HG02798 (cell line): ENCODE data around the gene EHMT1.

Source experiments
- ATAC-seq: cut with Tn5 transposase; IDR thresholded peaks from one replicate; pipeline ENCODE4 v1.9.1; 2021; ENCODE audit warnings: mild to moderate bottlenecking; ENCODE audit not compliant: unreplicated experiment, poor library complexity

Gene EHMT1

DNA sequence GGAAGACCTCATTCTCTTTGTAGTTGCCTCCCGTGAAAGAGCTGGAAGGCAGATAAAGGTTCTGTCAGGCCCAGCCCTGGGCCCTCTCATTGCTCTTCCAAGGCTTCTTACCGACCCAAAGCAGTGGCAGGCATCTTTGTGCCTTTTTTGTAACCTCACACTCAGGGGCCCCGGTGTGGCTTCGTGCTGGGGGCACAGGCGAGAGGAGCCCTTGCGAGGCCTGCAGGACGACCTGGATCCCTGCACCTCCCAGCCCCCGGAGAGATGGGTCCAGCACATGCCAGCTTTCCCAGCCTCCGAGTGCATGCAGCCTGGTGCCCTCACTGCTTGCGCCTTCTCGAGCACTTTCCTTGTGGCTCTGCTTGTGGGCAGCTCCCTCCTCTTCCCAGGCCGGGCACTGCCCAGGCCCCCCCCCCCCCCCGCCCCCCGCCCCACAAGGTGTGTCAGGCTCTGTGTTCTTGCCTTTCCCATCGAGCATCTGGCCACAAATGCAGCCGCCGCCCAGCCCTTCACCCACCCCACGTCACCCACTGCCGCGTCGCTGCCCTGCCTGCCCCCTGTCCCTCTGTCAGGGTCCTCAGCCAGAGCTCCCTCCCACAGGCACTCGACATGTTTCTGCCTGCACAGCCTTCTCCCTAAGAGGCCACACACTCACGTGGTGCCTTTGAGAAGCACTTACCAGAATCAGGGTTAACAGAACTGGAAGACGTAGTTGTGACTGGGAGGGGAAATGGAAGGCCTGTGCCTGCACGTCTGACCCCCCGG is 195.0 kb downstream of the EHMT1 start:
- no peak for ATAC-seq

GRCh38 chr9:137814436-137814835 is 195.6 kb downstream of the EHMT1 start:
- no peak for ATAC-seq

GRCh38 chr9:137814841-137815240 is 196.0 kb downstream of the EHMT1 start:
- no peak for ATAC-seq

GRCh38 chr9:137815256-137816255 is 196.8 kb downstream of the EHMT1 start:
- ATAC-seq = no peak

DNA sequence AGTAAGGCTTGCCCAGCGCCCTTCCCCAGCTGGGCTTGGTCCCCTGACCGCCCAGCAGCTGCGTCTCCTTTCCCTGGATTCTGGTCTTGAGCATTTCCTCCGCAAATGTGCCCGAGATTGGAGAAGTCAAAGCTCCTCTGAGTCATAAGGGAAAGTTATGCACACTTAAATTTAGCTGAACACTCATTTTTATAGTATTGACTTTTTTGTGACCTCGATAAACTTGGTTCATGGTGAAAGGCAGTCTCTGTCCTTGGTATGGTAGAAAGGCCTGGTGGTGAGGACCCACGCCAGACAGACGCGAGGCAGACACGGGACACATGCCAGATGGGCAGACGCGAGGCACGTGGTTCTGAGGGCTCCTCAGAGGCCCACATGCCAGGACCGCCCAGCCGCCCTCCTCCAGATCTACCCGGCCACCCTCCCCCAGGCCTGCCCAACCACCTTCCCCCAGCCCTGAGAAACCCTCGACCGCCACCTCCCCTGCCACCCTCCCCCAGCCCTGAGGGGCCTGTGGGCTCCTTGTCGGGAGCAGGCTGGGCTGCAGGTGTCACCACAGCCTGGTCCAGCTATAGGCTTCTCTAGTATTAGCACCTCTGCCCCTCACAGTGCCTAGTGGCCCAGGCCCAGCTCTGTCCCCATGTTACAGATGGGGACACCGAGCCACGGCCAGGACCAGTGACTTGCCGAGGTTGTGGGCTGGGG is 197.9 kb downstream of the EHMT1 start:
- ATAC-seq = peak; percentile 34

DNA sequence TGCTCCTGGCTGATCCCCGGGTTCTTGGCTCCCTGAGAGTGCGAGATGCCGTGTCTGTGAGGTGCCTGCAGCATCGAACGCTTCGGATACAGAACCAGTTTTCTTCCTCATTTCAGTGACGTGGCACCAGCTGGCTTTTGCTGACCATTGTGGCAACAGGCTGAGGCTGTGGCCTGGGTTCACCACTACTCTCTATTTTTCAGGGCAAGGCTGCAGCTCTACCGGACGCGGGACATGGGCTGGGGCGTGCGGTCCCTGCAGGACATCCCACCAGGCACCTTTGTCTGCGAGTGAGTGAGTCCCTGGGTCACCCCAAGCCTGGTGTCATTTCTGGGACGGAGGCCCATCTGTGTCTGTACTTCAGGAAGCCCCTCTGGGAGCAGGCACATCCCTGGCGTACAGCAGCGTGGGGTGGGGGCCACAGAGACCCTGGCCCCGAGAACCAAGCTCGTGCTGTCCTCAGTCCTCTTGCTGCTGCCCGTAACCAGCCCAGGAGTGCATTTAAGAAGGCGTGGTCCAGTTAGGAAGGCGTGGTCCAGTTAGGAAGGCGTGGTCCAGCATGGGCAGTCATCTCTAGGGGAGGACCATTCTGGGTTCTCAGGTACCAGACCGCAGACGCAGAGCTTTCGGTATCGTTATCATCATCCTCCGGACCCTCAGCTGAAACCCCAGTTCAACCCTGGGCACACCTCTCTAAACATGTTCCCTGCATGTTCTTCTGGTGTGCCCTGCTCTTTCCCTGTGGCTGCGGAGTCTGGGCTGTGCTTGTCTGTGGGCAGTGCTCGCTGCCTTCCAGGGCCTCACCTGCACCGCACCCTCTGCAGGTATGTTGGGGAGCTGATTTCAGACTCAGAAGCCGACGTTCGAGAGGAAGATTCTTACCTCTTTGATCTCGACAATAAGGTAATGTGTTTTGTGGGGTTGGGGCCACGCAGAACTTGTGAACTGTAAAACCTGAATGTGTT is 198.7 kb downstream of the EHMT1 start:
- ATAC-seq = no peak

DNA sequence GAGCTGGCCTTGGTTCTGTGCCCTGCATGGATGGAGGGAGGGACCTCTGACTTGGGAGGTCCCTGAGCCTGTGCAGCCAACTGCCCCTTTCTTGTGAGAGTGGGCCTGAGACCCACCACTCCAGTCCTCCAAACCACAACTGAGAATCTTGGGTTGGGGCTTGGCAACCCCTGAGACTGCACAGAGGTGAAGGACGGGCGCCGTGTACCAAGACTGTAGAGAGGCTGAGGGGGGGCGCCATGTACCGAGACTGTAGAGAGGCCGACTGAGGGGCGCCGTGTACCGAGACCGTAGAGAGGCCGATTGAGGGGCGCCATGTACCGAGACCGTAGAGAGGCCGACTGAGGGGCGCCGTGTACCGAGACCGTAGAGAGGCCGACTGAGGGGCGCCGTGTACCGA is 199.5 kb downstream of the EHMT1 start:
- no peak for ATAC-seq

- no peak for ATAC-seq
Measured at GRCh38 chr9:137820161-137820855, 201.5 kb downstream of the EHMT1 start.

GRCh38 chr9:137823986-137824771 is 205.4 kb downstream of the EHMT1 start:
- ATAC-seq = no peak

- peak; percentile 35 for ATAC-seq
Measured at GRCh38 chr9:137825324-137825989, 206.7 kb downstream of the EHMT1 start.

DNA sequence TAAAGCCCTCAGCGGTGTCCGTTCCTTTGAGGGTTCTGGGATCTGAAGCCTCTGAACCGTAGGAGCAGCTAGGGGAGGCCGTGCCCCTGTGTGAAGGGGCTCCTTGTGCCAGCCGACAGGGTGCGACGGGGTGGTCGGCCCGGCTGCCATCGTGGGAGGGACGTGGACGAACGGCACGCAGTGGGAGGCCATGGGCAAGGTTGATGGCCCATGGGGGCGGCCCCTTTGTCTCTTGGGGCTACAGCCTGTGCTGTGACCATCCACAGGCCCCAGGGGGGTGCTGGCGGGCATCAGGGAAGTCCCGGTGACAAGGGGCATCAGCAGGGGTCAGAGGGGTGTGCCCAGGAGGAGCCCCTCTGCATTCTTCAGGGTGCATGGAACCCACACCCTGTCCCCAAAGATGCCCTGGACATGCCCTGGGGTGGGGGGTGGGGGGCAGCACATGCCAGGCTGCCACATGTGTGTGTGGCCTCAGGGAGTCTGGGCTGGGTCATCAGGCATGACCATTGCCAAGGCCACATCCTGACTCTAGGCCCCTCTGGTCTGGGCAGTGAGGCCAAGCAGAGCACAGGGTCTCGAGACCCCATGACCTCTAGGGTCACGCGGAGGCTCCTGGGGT is 209.2 kb downstream of the EHMT1 start:
- no peak for ATAC-seq

- no peak for ATAC-seq
Measured at GRCh38 chr9:137828527-137829259, 209.9 kb downstream of the EHMT1 start.

GRCh38 chr9:137829260-137829996 is 210.6 kb downstream of the EHMT1 start:
- ATAC-seq = no peak

DNA sequence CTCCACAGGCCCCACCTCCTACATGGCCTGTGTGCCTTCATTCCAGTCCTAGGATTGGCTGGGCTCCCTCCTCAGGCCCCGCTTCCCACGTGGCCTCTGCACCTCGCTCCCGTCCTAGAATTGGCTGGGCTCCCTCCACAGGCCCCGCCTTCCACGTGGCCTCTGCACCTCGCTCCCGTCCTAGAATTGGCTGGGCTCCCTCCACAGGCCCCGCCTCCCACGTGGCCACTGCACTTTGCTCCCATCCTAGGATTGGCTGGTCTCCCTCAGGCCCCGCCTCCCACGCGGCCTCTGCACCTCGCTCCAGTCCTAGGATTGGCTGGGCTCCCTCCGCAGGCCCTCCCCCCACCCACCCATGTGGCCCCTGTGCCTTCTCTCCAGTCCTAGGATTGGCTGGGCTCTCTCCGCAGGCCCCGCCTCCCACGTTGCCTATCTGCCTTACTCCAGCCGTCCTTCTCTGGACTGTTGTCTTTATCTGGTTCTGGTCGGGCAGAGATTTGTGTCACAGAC is 213.4 kb downstream of the EHMT1 start:
- ATAC-seq = no peak

- no peak for ATAC-seq
Measured at GRCh38 chr9:137832830-137833590, 214.2 kb downstream of the EHMT1 start.
